Glomerular visceral epithelial cell (primary cell): ENCODE measurements around the gene POLR1F.
"Not testable (repeated sequence)": the region's sequence is repeated elsewhere in the genome, so short reads cannot be mapped to it uniquely, and the experiment has no call there.

Experiments used
- DNase-seq: peaks from one replicate; pipeline ENCODE4 v3.0.0-alpha.2; 2016; ENCODE audit errors: extremely low spot score

POLR1F gene, protein sequence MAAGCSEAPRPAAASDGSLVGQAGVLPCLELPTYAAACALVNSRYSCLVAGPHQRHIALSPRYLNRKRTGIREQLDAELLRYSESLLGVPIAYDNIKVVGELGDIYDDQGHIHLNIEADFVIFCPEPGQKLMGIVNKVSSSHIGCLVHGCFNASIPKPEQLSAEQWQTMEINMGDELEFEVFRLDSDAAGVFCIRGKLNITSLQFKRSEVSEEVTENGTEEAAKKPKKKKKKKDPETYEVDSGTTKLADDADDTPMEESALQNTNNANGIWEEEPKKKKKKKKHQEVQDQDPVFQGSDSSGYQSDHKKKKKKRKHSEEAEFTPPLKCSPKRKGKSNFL

GRCh38 chr7:19708397-19709248 lies at the start of gene POLR1F:
Gene POLR1F (minus strand): TSS chr7:19709037. CDS start chr7:19709016, 21 bp downstream.
- DNase-seq: peak; percentile 94

GRCh38 chr7:19754521-19755116 lies 45.8 kb upstream of the POLR1F start:
- DNase-seq: peak; percentile 64

GRCh38 chr7:19752020-19752419 lies 43.2 kb upstream of the POLR1F start:
- no peak for DNase-seq

DNA sequence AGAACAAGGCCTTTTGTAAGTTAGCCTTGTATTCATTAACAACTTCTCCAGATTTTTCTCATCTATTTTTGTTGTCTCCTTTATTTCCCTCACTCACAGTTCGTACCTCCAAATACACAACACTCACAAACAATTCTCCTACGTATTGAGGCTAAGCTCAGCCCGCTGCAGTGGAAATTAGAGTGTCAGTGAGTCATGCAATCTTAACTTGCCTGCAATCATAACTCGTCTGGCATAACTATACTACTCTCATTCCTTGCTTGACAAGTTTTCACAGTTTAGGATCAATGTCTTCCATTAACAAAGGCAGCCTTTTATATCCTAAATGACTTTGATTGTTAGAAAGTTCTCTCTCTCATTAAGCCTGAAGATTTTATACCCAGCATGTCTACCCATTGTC lies 40.8 kb upstream of the POLR1F start:
- DNase-seq: peak; percentile 21

DNA sequence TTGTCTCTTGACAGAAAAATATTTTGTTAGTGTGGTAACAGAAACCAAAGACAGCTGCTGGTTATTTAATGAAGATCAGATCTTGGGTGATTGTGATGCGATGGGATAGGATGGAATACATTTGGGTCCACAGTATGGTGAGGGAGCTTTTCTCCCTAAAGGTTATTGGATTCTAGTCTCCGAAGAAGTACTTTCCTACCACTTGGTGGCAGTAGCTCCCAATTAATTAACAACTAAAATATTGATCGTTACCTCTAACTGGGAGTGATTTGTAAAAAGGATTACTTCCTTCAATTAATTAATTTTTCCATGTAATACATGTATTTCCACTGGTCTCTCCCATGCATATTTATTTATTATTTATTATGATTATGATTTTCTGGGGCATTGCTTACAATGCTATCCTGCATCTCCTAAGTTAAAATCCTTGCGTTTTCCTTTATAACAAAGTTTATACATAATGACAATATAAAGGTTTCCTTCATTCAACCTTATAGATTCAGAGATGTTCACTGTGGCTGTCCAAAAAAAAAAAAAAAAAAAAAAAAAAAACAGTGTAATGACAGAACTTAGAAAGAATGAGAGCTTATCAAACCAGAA lies 39.0 kb upstream of the POLR1F start:
- peak; percentile 52 for DNase-seq

DNA sequence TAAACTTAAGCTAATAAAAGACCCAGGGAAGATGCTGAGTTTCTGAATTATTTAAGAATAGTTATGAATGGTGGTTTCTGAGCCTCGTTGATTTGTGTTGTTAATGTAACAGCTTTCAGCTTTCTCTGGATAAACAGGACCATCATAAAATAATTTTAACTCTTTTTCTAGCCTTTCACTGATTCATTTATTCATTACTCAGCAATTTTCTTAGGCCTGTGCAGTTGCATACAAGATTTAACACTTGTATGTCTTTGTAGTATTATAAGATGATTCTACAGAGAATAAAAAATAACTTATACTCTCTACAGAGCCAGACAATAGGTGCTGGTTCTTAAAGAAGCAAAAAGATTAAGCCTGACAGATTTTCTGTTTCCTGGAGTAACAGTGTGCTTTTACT lies 35.2 kb upstream of the POLR1F start:
- DNase-seq: no peak

DNA sequence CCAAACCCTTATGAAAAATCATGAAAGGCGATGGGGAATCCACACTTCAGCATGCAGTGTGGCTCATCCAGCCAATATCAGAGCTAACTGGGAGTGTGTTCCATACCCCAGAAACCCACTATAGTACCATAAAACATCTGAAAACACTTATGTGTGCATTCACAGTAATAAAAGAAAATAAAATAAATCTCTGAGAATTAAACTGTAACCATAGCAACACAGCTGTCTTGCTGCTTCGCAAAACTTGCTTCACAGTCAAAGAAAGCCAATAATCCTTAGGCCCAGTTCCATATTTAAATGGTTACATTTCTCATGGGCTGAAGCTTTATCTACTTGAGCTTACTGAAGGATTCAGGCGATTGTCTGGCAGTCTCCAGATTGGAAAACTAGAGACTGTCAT lies 19.9 kb upstream of the POLR1F start:
- no peak for DNase-seq

DNA sequence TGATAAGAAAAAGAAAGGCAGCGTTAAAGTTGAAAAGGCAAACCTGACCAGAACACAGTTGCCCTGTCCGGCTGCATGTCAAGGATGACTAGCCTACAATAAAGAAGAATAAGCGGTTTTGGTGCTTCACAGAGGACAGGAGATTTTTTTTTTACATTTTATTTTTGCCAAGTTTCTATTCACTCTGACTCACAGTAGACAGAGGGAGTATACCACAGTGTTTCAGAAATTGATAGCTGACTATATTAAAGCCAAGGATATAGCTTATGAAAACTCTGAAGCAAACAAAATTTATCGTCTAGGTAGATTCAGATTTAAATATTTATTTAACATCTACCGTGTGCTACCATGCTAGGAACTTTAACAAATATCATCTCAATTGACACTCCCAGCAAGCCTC lies 16.9 kb upstream of the POLR1F start:
- no peak for DNase-seq

- no peak for DNase-seq
Measured at GRCh38 chr7:19715499-19715898, 6.7 kb upstream of the POLR1F start.

DNA sequence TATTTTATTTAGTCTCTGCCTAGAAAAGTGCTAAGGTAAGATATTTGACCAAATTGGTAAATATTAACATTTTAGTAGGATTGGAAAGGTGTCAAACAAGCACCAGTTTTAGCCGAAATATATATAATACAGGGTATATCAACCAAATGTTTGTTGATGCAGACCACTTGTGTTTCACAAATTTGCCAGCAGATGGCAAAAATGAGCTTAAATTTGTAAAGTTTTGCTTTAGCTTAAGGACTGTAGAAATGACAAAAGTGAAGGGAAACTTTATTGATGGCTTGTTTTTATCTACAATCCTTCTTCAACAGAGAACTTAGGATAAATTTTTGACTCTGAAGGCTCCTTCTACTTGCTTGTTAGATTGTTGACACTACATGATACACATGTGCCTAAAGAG lies 4.8 kb upstream of the POLR1F start:
- DNase-seq: peak; percentile 56

GRCh38 chr7:19709249-19709578 lies 377 bp upstream of the POLR1F start:
- no peak for DNase-seq

- DNase-seq: peak; percentile 8
Measured at GRCh38 chr7:19707240-19707639, 1.6 kb downstream of the POLR1F start.

DNA sequence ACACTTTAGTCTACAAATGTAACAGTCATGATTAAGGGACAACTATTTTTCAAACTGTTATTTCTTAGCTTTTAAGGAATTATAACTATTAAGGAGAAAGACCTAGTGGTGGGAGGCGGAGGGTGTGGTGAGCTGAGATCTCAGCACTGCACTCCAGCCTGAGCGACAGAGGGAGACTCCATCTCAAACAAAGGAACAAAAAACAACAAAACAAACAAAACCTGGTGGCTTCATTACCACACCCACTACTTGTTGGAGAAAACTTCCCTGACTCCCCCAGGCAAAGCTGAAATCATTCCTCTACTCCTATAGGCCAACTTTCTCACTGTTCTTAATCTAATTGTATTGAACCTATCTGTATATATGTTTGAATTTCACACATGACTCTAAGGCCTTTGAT lies 3.2 kb downstream of the POLR1F start:
- no peak for DNase-seq

GRCh38 chr7:19701471-19701870 lies 7.4 kb downstream of the POLR1F start:
- no peak for DNase-seq

- no peak for DNase-seq
Measured at GRCh38 chr7:19700936-19701335, 7.9 kb downstream of the POLR1F start.

DNA sequence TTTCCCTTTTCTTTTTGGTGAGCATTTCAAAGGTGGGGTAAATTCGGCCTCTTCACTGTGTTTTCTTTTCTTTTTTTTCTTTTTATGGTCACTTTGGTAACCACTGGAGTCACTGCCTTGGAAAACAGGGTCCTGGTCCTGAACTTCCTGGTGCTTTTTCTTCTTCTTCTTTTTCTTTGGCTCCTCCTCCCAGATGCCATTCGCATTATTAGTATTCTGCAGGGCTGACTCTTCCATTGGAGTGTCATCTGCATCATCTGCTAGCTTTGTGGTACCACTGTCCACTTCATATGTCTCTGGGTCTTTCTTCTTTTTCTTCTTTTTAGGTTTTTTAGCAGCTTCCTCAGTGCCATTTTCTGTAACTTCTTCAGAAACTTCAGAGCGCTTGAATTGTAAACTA lies 10.5 kb downstream of the POLR1F start:
- DNase-seq: no peak

GRCh38 chr7:19696926-19697325 lies 11.9 kb downstream of the POLR1F start:
- DNase-seq: no peak

- DNase-seq: no peak
Measured at GRCh38 chr7:19692111-19692828, 16.6 kb downstream of the POLR1F start.

GRCh38 chr7:19690736-19691135 lies 18.1 kb downstream of the POLR1F start:
- no peak for DNase-seq

DNA sequence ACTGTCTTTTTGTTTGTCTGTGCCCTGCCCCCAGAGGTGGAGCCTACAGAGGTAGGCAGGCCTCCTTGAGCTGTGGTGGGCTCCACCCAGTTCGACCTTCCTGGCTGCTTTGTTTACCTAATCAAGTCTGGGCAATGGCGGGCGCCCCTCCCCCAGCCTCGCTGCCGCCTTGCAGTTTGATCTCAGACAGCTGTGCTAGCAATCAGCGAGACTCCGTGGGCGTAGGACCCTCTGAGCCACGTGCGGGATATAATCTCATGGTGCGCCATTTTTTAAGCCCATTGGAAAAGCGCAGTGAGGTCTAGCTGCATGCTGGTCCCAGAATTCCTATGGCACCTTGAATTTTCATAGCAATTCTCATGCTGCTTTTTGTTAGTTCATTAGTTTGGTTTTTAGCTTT lies 19.7 kb downstream of the POLR1F start:
- DNase-seq: not testable (repeated sequence)

- DNase-seq: no peak
Measured at GRCh38 chr7:19681596-19681995, 27.2 kb downstream of the POLR1F start.

GRCh38 chr7:19677180-19677579 lies 31.7 kb downstream of the POLR1F start:
- DNase-seq: no peak
